Mesothelial cell of epicardium (in vitro differentiated cells): ENCODE measurements around the gene PILRB. TPM values are rescaled to one million over a fixed set of nuclear protein-coding genes. Genes with fewer than 3 reads are reported as not detected.

ENCODE experiments used
- DNase-seq, 2 experiments: peaks; one replicate each; pipeline ENCODE4 v3.0.0; 2021; ENCODE audit warnings: low spot score in 2 of 2; ENCODE audit not compliant: unreplicated experiment in 2 of 2
- H3K27ac Mint-ChIP-seq: 2 replicates; pipeline ENCODE4 v1.8.0; 2021; ENCODE audit warnings: mixed read lengths
- H3K27me3 Mint-ChIP-seq: 2 replicates; pipeline ENCODE4 v1.8.0; 2021; ENCODE audit warnings: low read depth, mixed read lengths
- H3K36me3 Mint-ChIP-seq: 2 replicates; pipeline ENCODE4 v1.8.0; 2021; ENCODE audit warnings: mixed read lengths
- H3K4me1 Mint-ChIP-seq: 2 replicates; pipeline ENCODE4 v1.8.0; 2021; ENCODE audit warnings: mixed read lengths
- H3K4me3 Mint-ChIP-seq: 2 replicates; pipeline ENCODE4 v1.8.0; 2021; ENCODE audit warnings: mild to moderate bottlenecking, moderate library complexity, mixed read lengths
- H3K9me3 Mint-ChIP-seq: 2 replicates; pipeline ENCODE4 v1.8.0; 2021; ENCODE audit warnings: mixed read lengths
- total RNA-seq: library from RNA; stranded (reverse); gene quantifications from 3 replicates; pipeline ENCODE4 v1.2.1, GENCODE V29; 2021
- TF ChIP-seq, protein P1 (sequence below): fragments of 200-600 bp; sonication (generic); IDR thresholded peaks from one replicate; pipeline ENCODE4 v1.5.0; 2021; ENCODE audit warnings: antibody characterized with exemption; ENCODE audit not compliant: unreplicated experiment

Gene PILRB
- total RNA-seq, 1 donor from 2014 or later: 56.3 TPM

DNA sequence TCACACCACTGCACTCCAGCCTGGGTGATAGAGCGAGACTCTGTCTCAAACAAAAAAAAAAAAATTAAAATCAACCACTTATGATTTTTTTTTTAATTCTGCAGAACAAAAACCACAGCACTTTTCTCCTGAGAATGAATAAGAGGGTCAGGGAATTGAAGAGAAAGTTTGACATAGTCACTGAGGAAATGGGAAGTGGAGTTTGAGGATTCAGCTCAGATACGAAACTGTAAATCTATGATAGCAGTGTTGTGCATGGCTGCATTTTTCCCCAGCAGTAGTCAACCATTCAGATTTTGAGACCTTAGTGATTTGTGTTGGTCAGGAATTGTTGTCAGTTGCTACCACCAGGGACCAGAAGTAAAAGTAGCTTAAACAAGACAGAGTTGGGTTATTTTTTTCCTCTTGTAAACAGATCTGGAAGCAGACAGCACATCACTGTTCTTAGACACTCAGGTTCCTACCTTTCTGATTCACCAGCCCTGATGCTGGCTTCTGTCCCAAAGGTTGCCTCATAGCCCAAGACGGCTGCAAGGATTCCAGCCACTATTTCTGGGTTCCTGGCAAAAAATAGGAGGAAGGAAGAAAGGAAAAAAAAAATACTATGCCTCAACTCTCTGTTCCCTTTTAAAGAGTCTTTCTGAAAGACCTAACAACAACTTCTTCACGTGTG, 35.5 kb downstream of the PILRB start:
- TF ChIP-seq, protein P1, sequence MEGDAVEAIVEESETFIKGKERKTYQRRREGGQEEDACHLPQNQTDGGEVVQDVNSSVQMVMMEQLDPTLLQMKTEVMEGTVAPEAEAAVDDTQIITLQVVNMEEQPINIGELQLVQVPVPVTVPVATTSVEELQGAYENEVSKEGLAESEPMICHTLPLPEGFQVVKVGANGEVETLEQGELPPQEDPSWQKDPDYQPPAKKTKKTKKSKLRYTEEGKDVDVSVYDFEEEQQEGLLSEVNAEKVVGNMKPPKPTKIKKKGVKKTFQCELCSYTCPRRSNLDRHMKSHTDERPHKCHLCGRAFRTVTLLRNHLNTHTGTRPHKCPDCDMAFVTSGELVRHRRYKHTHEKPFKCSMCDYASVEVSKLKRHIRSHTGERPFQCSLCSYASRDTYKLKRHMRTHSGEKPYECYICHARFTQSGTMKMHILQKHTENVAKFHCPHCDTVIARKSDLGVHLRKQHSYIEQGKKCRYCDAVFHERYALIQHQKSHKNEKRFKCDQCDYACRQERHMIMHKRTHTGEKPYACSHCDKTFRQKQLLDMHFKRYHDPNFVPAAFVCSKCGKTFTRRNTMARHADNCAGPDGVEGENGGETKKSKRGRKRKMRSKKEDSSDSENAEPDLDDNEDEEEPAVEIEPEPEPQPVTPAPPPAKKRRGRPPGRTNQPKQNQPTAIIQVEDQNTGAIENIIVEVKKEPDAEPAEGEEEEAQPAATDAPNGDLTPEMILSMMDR: no peak
- Mint-ChIP-seq H3K27me3 (peaks cover 14% of the 10 kb centered on the region), H3K4me1 (peaks cover under 1% of the 10 kb centered on the region), H3K36me3 (no peaks in the 10 kb centered on the region), H3K4me3 (no peak overlapping the region), H3K9me3 (no peaks in the 10 kb centered on the region), H3K27ac (no peak overlapping the region)
- DNase-seq: no peak

DNA sequence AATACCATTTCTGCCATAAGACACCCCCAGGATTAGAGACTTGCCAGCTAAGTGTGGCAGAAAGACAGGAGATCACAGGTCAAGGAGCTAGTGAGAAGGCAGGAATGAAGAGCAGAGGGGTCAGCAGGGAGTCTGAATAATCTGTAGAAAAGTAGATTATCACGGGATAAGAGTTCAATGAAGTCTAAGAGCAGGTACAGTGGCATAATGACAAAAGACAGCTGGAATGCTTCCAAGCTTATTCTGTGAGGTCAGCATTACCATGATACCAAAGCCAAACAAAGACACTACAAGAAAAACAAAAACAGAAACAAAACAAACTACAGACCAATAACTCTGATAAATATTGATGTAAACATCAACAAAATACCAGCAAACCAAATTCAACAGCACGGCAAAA, 36.2 kb downstream of the PILRB start:
- no peak for DNase-seq
- Mint-ChIP-seq H3K9me3 (no peaks in the 10 kb centered on the region), H3K4me1 (peaks cover 2% of the 10 kb centered on the region), H3K4me3 (no peak overlapping the region), H3K27me3 (peaks cover 17% of the 10 kb centered on the region), H3K27ac (no peak overlapping the region), H3K36me3 (no peaks in the 10 kb centered on the region)
- TF ChIP-seq, protein P1: no peak

DNA sequence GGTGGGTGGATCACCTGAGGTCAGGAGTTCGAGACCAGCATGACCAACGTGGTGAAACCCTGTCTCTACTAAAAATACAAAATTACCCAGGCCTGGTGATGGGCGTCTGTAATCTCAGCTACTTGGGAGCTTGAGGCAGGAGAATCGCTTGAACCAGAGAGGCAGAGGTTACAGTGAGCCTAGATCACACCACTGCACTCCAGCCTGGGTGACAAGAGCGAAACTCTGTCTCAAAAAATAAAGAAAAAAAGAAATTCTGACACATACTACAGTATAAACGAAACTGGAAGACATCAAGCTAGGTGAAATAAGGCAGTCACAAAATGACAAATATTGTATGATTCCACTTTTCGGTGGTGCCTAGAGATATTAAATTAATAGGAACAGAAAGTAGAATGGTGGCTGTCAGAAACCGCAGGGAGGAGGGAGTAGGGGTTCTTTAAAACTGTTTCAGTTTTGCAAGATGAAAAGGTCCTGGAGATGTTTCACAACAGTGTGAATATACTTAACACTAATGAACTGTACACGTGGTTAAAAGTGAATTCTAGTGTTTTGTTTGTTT, 38.6 kb downstream of the PILRB start:
- Mint-ChIP-seq H3K27ac (no peak overlapping the region), H3K27me3 (peaks cover 17% of the 10 kb centered on the region), H3K4me3 (no peak overlapping the region), H3K4me1 (peaks cover 2% of the 10 kb centered on the region), H3K9me3 (no peaks in the 10 kb centered on the region), H3K36me3 (no peaks in the 10 kb centered on the region)
- TF ChIP-seq, protein P1: no peak
- no peak for DNase-seq

DNA sequence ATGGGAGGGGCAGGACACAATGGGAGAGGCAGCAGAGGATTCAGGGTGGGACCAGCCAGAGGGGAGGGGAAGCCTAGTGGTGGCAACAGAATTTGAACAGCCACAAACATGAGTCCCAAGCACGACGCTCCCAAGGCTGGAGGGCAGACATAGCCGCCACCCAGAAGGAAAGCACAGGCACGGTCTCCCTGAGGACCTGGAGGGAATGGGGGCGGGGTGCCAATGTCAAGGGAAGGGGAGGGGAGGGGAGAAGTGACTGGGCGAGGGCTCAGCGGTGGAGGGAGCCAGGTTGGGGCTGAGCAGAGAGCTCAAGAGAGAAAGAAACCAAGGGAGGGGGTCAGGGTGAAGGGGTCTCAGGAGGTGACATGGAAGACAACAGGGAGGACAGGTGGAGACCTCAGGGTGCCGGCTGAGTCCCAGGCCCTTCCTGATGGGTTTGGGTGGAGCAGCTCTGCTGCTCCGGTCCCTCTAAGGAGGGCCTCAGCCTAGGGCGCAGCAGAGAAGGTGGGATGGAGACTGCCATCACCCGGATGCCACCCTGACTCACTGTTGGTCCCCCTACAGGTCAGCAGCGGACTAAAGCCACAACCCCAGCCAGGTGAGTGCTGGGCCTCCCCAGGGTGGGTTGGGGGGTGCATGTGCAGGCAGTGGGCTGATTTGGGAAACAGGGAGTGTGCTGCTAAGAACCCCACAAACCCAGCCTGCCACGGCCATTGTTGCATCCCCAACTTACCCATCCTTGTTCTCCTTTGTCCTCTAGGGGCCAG, 39.6 kb downstream of the PILRB start:
- TF ChIP-seq, protein P1: no peak
- Mint-ChIP-seq H3K4me3 (no peak overlapping the region), H3K27me3 (peaks cover 17% of the 10 kb centered on the region), H3K4me1 (peaks cover 2% of the 10 kb centered on the region), H3K9me3 (no peaks in the 10 kb centered on the region), H3K27ac (no peak overlapping the region), H3K36me3 (no peaks in the 10 kb centered on the region)
- DNase-seq: no peak

DNA sequence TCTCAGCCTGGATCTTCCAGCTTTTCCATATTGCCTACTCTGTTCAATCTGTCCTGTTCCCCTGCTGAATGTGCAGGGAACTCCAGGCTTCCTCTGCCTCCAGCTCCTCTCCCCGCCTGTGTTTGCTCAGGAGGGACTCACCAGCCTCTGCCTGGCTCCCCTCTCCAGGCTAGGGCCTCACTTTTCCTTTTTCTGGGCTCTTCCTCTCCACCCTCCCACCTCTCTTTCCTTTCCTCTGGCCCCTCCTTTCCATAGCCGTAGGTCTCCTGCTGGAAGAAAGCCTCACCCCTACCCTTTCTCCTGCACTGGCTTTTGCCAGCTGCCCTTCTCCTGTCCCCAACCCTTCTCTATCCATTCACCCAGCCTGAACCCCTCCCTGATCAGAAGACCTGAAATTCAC, 40.3 kb downstream of the PILRB start:
- no peak for DNase-seq
- no peak overlapping the region for H3K27ac Mint-ChIP-seq
- H3K36me3 Mint-ChIP-seq: no peaks in the 10 kb centered on the region
- peaks cover 2% of the 10 kb centered on the region for H3K4me1 Mint-ChIP-seq
- no peaks in the 10 kb centered on the region for H3K9me3 Mint-ChIP-seq
- H3K4me3 Mint-ChIP-seq: no peak overlapping the region
- H3K27me3 Mint-ChIP-seq: peaks cover 16% of the 10 kb centered on the region
- TF ChIP-seq, protein P1: no peak
